GM12892 (cell line): Measurements from ENCODE around the gene THRB.

Experiments used
- POLR2AphosphoS5 ChIP-seq: IDR thresholded peaks from 2 replicates; pipeline ENCODE4 v1.6.1; 2011; ENCODE audit warnings: low read depth, low read length, control low read depth
- TAF1 ChIP-seq: IDR thresholded peaks from 2 replicates; pipeline ENCODE4 v1.6.1; 2011; ENCODE audit warnings: low read depth, mild to moderate bottlenecking, control low read depth, low read length, borderline replicate concordance

GRCh38 chr3:24225385-24225950 is 269.2 kb downstream of the THRB start:
- TF ChIP-seq TAF1 (no peak), POLR2AphosphoS5 (no peak)
